Suprapubic skin (tissue), 3 donors: ENCODE results near the gene WFDC12.
"Not testable (repeated sequence)": the region's sequence is repeated elsewhere in the genome, so short reads cannot be mapped to it uniquely, and the experiment has no call there.

Source experiments
- POLR2A ChIP-seq, 2 donors: fragments of 450-650 bp; IDR thresholded peaks; one replicate each; pipeline ENCODE4 v1.6.1; 2017; ENCODE audit warnings: antibody characterized with exemption in 2 of 2, mild to moderate bottlenecking in 2 of 2, moderate library complexity in 2 of 2
- TF ChIP-seq, protein P1 (sequence below), 2 donors: fragments of 200-600 bp in 1 of 2; fragments of 450-650 bp in 1 of 2; sonication (generic) in 1 of 2; IDR thresholded peaks; one replicate each; pipeline ENCODE4 v1.5.1; 2016 to 2019; ENCODE audit warnings: antibody characterized with exemption in 2 of 2, mild to moderate bottlenecking in 1 of 2, moderate library complexity in 1 of 2

DNA sequence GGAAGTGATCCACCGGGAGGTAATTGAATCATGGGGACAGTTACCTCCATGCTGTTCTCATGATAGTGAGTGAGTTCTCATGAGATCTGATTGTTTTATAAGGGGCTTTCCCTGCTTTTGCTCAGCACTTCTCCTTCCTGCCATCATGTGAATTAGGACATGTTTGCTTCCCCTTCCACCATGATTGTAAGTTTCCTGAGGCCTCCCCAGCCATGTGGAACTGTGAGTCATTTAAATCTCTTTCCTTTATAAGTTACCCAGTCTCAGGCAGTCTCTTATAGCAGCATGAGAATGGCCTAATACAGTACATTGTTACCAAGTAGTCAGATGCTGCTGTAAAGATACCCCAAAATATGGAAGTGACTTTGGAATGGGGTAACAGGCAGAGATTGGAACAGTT is 30.5 kb upstream of the WFDC12 start:
- TF ChIP-seq POLR2A (IDR thresholded peaks at IDR 0.05) = not testable (repeated sequence)
- TF ChIP-seq, protein P1, sequence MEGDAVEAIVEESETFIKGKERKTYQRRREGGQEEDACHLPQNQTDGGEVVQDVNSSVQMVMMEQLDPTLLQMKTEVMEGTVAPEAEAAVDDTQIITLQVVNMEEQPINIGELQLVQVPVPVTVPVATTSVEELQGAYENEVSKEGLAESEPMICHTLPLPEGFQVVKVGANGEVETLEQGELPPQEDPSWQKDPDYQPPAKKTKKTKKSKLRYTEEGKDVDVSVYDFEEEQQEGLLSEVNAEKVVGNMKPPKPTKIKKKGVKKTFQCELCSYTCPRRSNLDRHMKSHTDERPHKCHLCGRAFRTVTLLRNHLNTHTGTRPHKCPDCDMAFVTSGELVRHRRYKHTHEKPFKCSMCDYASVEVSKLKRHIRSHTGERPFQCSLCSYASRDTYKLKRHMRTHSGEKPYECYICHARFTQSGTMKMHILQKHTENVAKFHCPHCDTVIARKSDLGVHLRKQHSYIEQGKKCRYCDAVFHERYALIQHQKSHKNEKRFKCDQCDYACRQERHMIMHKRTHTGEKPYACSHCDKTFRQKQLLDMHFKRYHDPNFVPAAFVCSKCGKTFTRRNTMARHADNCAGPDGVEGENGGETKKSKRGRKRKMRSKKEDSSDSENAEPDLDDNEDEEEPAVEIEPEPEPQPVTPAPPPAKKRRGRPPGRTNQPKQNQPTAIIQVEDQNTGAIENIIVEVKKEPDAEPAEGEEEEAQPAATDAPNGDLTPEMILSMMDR (IDR thresholded peaks at IDR 0.05) = not testable (repeated sequence)
